HL-60/S4 treated with retinoic acid at 250 ng/mL for 4 days and 3 days (cell line): ENCODE results near the gene MBP.

Experiments
- in situ Hi-C: fragments of 300-500 bp; cut with MboI; formaldehyde crosslinking; loops from 2 replicates; pipeline ENCODE4 v1.7.0; 2022; ENCODE audit warnings: low sequenced_read_pairs

The MBP gene

DNA sequence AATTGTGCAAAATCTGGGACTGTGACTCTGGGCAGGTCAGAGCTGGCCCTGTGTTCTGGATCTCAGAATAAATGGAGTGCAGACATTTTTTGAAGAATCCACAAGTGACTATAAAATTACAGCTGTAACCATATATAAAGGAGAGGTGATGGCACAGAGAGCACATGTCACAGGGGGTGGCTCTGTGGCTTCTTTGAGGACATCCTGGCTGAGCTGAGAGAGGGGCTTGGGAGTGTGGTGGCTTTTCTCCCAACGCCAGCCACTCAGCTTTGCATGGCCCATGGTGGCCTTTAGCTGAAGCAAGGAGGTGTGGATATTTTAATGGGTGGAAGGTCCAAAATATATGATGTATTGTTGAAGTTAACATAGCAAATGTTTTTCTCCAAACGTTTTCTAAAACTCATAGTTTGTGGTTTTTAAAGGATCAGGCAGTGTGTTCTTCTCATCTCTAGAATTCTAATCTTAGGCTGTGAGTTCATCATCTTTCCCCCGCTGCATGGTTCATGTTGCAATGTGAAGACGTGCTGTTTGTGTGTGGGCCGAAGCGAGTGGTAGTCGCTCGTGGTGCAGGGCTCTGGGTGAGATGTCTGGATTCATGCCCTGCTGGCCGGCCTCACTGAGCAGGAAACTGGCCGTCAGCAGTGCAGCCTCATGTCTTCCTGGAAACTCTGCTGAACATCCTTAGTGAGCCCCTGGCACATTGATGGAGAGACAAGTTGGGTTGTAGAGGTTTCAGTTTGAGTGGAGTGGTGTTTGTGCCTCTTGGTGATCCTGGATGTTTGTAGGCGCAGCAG lies 200.4 kb downstream of the MBP start:
- in situ Hi-C loops: no loop called here

DNA sequence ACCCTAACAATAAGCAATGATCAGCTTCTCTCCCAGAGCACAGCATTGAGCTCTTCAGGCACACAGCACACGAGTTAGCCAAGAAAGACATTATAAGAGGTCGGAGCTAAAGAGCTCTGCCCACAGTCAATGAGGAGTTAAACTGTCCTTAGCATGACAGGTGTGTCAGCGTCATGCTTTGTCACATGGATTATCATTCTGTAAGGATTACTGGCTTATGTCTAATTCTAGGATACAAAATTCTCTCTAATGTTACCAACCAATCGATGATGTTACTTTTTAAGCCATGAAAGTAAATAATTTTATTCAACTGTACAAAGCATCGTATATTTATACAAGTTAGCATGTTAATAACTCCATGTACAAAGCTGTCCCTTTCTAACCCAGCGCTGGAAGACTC lies 201.4 kb downstream of the MBP start:
- in situ Hi-C loops: no loop called here
